Activated T-cell treated with anti-CD3 and anti-CD28 coated beads for 48 hours (primary cell): ENCODE data around the gene RERG.

Experiments
- DNase-seq: peaks from one replicate; pipeline ENCODE4 v3.0.0-alpha.2; 2020; ENCODE audit warnings: low read depth

The RERG gene

GRCh38 chr12:15218794-15219193 lies 2.4 kb downstream of the RERG start:
- no peak for DNase-seq

- DNase-seq = no peak
Measured at GRCh38 chr12:15216036-15216889, 5.0 kb downstream of the RERG start.

GRCh38 chr12:15214851-15215601 lies 6.2 kb downstream of the RERG start:
- no peak for DNase-seq

DNA sequence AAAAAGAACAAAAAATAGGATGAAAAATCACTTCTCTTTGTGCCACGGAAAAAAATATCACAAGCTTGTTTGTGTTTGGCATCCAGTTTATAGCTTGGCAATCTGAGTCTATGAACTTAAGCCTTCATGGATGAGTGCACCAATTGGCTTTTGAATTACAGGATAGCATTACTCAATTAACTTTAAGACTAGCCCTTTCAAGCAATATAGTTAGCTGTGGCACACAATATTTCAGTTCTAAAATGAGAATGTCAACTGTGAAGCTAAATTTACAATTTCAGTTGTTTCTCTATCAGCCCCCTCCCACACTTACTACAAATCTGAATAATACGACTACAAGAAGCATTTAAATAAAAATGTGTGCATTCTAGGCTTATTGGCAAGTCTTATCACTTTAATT lies 8.3 kb downstream of the RERG start:
- DNase-seq = no peak

DNA sequence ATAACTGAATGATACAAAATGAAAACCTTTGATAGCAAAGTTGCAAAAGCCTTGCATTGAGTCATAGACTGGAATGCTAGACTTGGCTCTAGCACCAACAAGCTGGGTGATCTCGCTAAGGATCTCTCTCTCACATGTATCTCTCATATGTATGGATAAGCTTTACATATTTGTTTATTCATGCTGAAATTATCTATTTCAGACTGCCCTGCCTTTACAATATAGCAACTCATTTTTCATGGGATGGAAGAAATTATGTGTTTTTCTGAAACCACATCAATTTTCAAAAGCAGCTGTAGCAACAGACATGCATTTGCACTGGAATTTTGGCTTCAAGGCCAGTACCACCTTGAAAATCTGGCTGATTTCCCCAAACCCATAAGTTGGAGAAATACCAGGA lies 11.4 kb downstream of the RERG start:
- DNase-seq = no peak

DNA sequence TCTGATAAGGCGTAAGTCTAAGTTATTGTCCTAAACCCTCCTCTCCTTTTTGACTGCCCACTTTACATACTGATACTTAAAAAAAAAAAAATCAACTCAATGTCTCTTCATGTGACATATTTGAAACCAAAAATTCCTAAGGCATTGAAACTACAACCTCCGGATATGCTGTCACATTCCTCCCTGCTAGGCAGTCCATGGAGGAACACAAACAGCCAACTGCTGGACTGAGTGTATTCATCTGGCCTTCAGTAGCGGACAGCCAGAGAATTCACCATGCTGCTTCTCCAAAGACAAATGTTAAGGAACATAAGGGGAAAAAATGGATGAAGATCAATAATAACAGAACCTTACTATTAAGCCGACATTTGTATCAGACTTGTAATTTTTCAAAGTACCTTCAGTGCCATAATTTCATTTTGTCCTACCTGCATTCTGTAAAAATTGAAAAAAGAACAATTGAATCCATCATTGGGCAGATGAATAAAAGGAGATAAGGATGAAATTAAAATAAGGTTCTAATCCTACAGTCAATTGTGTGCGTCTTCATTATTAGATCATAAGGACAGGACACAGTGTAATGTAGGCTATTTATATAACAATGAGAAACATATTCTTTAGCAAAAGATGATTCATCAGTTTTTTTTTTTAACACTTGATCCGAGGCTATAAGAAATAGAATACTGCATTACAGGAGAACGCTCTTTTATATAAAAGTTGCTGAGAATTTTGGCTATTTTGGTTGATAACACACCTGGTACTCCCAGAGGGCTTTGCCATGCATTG lies 12.2 kb downstream of the RERG start:
- no peak for DNase-seq

DNA sequence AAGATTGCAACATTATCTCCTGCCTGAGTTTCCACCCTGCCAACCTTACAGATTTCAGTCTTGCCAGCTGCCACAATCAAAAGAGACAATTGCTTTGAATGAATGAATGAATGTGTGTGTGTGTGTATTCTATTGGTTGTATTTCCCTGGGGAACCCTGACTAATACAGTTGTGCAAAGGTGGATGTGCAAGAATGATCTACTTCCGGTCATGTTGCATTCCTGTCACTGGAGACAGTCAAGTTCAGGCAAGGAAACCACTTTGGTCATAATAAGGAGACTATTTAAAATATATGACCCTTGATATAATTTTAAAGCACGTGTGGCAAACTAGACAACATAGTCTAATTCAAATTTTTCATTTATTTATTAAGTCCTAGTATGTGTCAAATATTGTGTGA lies 13.1 kb downstream of the RERG start:
- DNase-seq = no peak

DNA sequence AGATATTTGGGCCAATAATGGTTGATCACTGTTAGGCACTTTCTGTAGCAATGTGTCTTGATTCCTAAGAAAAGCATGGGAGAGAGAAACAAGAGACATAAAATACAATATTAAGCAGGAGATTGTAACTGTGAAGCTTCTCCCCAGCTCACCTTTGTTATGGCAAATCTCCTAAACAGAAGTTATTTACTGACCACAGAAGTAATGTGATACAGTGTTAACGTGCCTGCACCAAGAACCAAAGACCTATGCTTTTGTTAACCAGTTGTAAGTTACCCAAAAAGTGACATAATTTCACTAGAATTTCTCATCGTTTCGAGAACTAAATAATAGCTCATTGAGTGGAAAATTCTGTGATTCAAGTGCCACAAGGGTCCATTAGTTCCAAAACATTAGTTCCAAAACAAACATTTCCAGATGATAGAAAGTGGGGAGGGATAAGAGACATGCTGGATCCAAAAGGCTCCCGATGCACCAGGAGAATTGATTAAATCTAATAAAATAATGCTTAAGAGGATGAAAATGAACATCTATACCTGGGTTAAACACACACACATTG lies 14.3 kb downstream of the RERG start:
- no peak for DNase-seq

GRCh38 chr12:15206338-15206737 lies 14.9 kb downstream of the RERG start:
- no peak for DNase-seq

DNA sequence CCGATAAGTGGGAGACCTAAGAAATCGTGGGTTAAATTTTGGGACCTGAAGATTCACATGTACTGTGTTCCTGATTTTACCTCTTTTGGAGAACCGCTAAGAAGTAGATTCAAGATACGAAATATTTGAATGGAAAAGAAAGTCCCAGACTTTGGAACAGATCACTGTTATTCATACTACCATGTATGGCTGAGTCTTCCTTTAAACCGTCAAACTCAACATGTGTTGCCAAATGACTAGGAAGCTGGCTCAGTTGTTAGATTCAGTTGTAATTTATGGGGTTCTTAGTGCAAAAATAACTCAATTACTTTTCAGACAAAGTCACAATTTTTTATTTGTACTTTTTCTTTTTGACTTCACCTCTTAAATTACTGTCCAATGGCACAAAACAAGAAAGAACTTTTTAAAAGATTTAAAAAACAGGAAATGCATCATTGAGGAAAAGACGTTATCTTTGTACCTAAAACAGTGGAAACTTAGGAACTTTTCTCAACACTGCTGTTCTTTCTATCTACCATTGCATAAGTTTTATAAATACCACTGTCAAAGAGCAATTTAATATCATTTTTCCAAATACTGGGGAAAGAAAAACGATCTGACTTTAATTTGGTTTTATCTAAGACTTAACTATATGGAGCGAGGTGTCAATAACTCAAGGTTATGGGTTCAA lies 15.7 kb downstream of the RERG start:
- no peak for DNase-seq

- no peak for DNase-seq
Measured at GRCh38 chr12:15201456-15201855, 19.8 kb downstream of the RERG start.

DNA sequence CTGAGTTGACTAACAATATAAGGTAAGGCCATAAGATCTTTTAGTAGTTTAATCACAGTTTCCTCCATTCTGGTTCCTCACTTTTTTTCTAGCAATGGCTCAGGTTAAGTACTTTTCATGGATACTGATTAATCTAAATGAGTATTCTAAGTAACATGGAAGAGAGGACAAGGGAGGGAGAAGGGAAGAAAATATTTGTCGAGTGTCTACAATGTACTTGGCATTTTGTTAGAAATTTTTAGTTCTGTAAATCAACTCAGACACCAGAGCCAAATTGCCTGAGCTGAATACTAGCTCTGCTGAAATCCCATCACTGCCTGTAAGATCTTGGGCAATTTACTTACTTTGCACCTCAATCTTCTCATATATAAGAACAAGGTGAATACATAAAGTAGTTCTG lies 20.2 kb downstream of the RERG start:
- no peak for DNase-seq

DNA sequence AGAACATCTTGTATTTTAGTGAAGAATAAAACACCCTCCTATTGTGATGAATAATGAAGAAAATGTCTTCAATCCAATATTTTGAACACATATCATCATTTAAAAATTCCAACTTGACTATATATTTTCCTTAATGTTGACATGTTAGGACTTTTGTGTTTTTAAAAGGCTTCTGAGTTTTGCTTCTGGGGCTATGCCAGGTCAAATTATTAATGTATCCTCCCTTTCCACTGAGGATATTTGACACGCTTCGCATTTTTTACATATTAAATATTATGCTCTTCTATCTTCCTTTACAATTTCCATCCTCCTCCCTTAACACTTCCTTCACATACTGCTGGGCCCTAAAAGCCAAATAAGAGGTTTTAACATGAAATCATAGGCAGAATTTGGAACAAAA lies 20.6 kb downstream of the RERG start:
- DNase-seq = no peak

DNA sequence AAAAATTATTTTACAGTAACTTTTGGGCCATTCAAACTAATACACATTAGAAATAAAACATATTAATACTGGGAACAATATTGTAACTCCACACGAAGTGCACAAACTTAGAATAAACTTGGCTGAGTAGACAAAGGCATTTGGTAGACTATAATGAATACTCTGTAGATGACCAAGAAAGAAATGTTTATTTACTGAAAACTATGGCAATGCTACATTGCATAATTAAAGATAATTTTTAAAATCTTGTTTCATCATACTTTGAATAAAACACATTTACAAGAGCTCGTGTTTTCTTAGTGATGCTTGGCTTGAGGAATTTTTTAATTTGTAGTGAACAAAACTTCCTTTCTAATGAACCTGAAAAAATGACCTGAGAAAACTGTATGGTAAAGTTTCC lies 21.3 kb downstream of the RERG start:
- DNase-seq = no peak

GRCh38 chr12:15196678-15197505 lies 24.3 kb downstream of the RERG start:
- DNase-seq = no peak

DNA sequence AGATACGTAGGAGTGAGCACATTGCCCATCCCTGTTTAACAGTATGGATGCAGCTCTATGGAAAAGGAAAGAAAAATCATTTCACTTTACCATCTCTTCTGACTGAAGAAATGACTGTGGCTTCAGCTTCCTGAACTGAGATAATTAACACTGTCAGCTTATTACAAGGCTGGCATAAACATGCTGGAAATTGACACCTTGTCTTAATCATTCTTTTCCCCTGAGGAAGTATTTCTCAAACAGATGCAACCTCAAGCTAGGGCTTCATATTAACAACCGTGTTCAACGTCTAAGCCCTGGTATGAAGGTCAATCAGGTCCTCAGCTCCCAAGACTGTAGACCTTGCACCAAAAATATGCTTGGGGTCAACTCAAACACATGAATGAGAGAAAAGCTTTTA lies 25.0 kb downstream of the RERG start:
- DNase-seq = no peak

GRCh38 chr12:15194456-15195368 lies 26.5 kb downstream of the RERG start:
- DNase-seq = no peak

GRCh38 chr12:15193946-15194345 lies 27.3 kb downstream of the RERG start:
- no peak for DNase-seq

GRCh38 chr12:15192720-15193119 lies 28.5 kb downstream of the RERG start:
- DNase-seq = no peak

DNA sequence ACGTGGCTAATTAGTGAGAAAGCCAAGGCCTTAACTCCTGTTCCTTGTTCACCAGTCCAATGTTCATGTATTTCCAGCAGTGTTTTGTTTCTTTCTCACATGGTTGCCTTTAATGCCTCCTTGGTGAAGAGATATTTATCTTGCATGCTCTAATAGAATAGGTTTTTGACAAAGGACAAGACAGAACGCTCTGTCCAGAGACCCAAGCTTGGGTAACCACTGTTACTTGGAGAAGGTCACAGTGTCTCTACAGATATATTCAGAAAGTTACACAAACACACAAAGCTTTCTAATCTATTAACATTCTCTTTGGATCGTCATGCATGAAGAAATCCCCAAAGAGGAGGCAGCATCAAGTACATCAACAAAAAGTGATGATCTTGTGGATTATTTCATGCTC lies 33.1 kb downstream of the RERG start:
- DNase-seq = no peak
